ENCODE data around the gene LRCOL1.

LRCOL1 gene

GRCh38 chr12:132591107-132591935 lies 19.1 kb downstream of the LRCOL1 start:
- H3K4me2 ChIP-seq (ENCODE audit: low read depth, low read length): no peak overlapping the region

GRCh38 chr12:132588821-132589669 lies 21.3 kb downstream of the LRCOL1 start:
- Histone ChIP-seq H3K27me3 (replicated peaks; ENCODE audit: insufficient read depth, low read length) (peaks cover 2% of the 10 kb centered on the region; the same call in 1 of the 2 replicates), H3F3A (ENCODE audit: insufficient read depth, low read length) (no peaks in the 10 kb centered on the region)
- TF ChIP-seq EZH2phosphoT487 (IDR thresholded peaks at IDR 0.05; ENCODE audit: low read length): no peak
- TF ChIP-seq EZH2 (optimal IDR thresholded peaks at IDR 0.05; ENCODE audit: low read depth, low read length): no peak
- TF ChIP-seq CTCF (IDR thresholded peaks at IDR 0.05; ENCODE audit: low read length): no peak

More at GRCh38 chr12:132591107-132591935, 19.1 kb downstream of the LRCOL1 start:
- no peaks in the 10 kb centered on the region for H3K9me3 ChIP-seq (replicated peaks; ENCODE audit: insufficient read depth, low read length)
- H3K27ac ChIP-seq (ENCODE audit: low read length): no peak overlapping the region
- H3K79me2 ChIP-seq (ENCODE audit: low read length): no peaks in the 10 kb centered on the region
- H3K9ac ChIP-seq (ENCODE audit: low read length): no peak overlapping the region
- no peak overlapping the region for H2AFZ ChIP-seq (ENCODE audit: low read length)
- no peak for TF ChIP-seq EZH2phosphoT487 (IDR thresholded peaks at IDR 0.05; ENCODE audit: low read length)
- no peak for TF ChIP-seq CTCF (IDR thresholded peaks at IDR 0.05; ENCODE audit: low read length)
- no peak for TF ChIP-seq EZH2 (optimal IDR thresholded peaks at IDR 0.05; ENCODE audit: low read depth, low read length)
- no peak for DNase-seq
- no peaks in the 10 kb centered on the region for H3K36me3 ChIP-seq (replicated peaks; ENCODE audit: insufficient read depth, low read length)
- no peaks in the 10 kb centered on the region for H4K20me1 ChIP-seq (ENCODE audit: insufficient read depth, low read length)
- peaks cover 4% of the 10 kb centered on the region for H3K27me3 ChIP-seq (replicated peaks; ENCODE audit: insufficient read depth, low read length)
- H3K4me1 ChIP-seq (ENCODE audit: low read length): no peaks in the 10 kb centered on the region
- H3F3A ChIP-seq (ENCODE audit: insufficient read depth, low read length): no peaks in the 10 kb centered on the region
- H3K4me3 ChIP-seq (ENCODE audit: low read length): no peak overlapping the region
- no peaks in the 10 kb centered on the region for H3K9me2 ChIP-seq (replicated peaks; ENCODE audit: insufficient read depth, low read length)

GRCh38 chr12:132588319-132588718 lies 22.1 kb downstream of the LRCOL1 start:
- H3F3A ChIP-seq (ENCODE audit: insufficient read depth, low read length): no peaks in the 10 kb centered on the region
- H3K27me3 ChIP-seq (replicated peaks; ENCODE audit: insufficient read depth, low read length): no peaks in the 10 kb centered on the region; the same call in 1 of the 2 replicates
- H3K79me2 ChIP-seq (ENCODE audit: low read length): no peaks in the 10 kb centered on the region
- H4K20me1 ChIP-seq (ENCODE audit: insufficient read depth, low read length): no peaks in the 10 kb centered on the region
- no peak overlapping the region for H2AFZ ChIP-seq (ENCODE audit: low read length)
- no peaks in the 10 kb centered on the region for H3K36me3 ChIP-seq (replicated peaks; ENCODE audit: insufficient read depth, low read length)
- no peaks in the 10 kb centered on the region for H3K9me3 ChIP-seq (replicated peaks; ENCODE audit: insufficient read depth, low read length)
- no peak for DNase-seq
- no peaks in the 10 kb centered on the region for H3K4me1 ChIP-seq (ENCODE audit: low read length)
- H3K9ac ChIP-seq (ENCODE audit: low read length): no peak overlapping the region
- no peak overlapping the region for H3K4me3 ChIP-seq (ENCODE audit: low read length)
- no peak overlapping the region for H3K27ac ChIP-seq (ENCODE audit: low read length)
- no peaks in the 10 kb centered on the region for H3K9me2 ChIP-seq (replicated peaks; ENCODE audit: insufficient read depth, low read length)
- TF ChIP-seq EZH2phosphoT487 (IDR thresholded peaks at IDR 0.05; ENCODE audit: low read length) (no peak), CTCF (IDR thresholded peaks at IDR 0.05; ENCODE audit: low read length) (no peak), EZH2 (optimal IDR thresholded peaks at IDR 0.05; ENCODE audit: low read depth, low read length) (no peak)
- H3K4me2 ChIP-seq (ENCODE audit: low read depth, low read length): no peak overlapping the region

More at GRCh38 chr12:132588821-132589669, 21.3 kb downstream of the LRCOL1 start:
- no peak overlapping the region for H3K9ac ChIP-seq (ENCODE audit: low read length)
- H3K4me2 ChIP-seq (ENCODE audit: low read depth, low read length): no peak overlapping the region
- H3K27ac ChIP-seq (ENCODE audit: low read length): no peak overlapping the region
- H3K4me1 ChIP-seq (ENCODE audit: low read length): no peaks in the 10 kb centered on the region
- no peaks in the 10 kb centered on the region for H4K20me1 ChIP-seq (ENCODE audit: insufficient read depth, low read length)
- no peaks in the 10 kb centered on the region for H3K36me3 ChIP-seq (replicated peaks; ENCODE audit: insufficient read depth, low read length)
- no peaks in the 10 kb centered on the region for H3K9me2 ChIP-seq (replicated peaks; ENCODE audit: insufficient read depth, low read length)
- no peaks in the 10 kb centered on the region for H3K9me3 ChIP-seq (replicated peaks; ENCODE audit: insufficient read depth, low read length)
- no peaks in the 10 kb centered on the region for H3K79me2 ChIP-seq (ENCODE audit: low read length)
- DNase-seq: no peak
- no peak overlapping the region for H2AFZ ChIP-seq (ENCODE audit: low read length)
- no peak overlapping the region for H3K4me3 ChIP-seq (ENCODE audit: low read length)
